ENCODE results near the gene NDE1.
A peak's percentile ranks its signal among the peaks of the same experiment; 100 is the strongest.
"Not testable (repeated sequence)": the region's sequence is repeated elsewhere in the genome, so short reads cannot be mapped to it uniquely, and the experiment has no call there.

NDE1 gene

DNA sequence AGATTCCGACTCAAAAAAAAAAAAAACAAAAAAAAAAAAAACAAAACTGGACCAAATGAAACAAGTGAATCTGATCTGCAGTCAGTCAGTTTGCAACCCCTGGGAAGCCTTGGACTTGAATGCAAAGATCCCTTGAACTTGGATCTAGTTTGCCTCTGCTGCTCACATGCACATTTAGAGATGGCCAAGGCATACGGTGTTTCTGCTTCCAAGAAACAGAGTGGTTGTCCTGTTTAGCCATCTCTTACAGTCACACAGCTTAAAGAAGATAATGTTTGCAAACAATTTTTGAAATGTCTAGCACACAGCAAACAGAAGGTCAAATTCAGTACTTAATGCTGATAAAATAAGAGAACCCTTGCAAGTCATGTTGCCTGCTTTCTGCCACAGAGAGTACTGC, 4.5 kb downstream of the NDE1 start:
- H3F3A ChIP-seq (ENCODE audit: insufficient read depth): peaks cover 6% of the 10 kb centered on the region; the same call in 1 of the 2 replicates
- H3K9me3 ChIP-seq (ENCODE audit: insufficient read depth, low read length): no peaks in the 10 kb centered on the region
- H3K27me3 ChIP-seq (ENCODE audit: low read length): no peaks in the 10 kb centered on the region
- no peaks in the 10 kb centered on the region for H3K36me3 ChIP-seq (ENCODE audit: low read length)
- H3K79me2 ChIP-seq (ENCODE audit: insufficient read depth, low read length): peaks cover 86% of the 10 kb centered on the region
- no peak overlapping the region for H3K27ac ChIP-seq (ENCODE audit: low read depth, low read length)
- no peak overlapping the region for H3K4me3 ChIP-seq (ENCODE audit: insufficient read depth, low read length, poor library complexity, severe bottlenecking)
- no peaks in the 10 kb centered on the region; the same call in 1 of the 2 replicates for H4K20me1 ChIP-seq (ENCODE audit: low read depth, low read length)
- H3K9ac ChIP-seq (ENCODE audit: low read length): no peak overlapping the region
- no peak overlapping the region for H2AFZ ChIP-seq (ENCODE audit: low read depth, low read length, severe bottlenecking)
- no peak for TF ChIP-seq EZH2phosphoT487 (conservative IDR thresholded peaks at IDR 0.05; ENCODE audit: low read length)
- TF ChIP-seq, protein P1, sequence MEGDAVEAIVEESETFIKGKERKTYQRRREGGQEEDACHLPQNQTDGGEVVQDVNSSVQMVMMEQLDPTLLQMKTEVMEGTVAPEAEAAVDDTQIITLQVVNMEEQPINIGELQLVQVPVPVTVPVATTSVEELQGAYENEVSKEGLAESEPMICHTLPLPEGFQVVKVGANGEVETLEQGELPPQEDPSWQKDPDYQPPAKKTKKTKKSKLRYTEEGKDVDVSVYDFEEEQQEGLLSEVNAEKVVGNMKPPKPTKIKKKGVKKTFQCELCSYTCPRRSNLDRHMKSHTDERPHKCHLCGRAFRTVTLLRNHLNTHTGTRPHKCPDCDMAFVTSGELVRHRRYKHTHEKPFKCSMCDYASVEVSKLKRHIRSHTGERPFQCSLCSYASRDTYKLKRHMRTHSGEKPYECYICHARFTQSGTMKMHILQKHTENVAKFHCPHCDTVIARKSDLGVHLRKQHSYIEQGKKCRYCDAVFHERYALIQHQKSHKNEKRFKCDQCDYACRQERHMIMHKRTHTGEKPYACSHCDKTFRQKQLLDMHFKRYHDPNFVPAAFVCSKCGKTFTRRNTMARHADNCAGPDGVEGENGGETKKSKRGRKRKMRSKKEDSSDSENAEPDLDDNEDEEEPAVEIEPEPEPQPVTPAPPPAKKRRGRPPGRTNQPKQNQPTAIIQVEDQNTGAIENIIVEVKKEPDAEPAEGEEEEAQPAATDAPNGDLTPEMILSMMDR (IDR thresholded peaks at IDR 0.05; ENCODE audit: insufficient read depth, low read length, poor library complexity, severe bottlenecking): no peak
- no peaks in the 10 kb centered on the region for H3K9me2 ChIP-seq (replicated peaks; ENCODE audit: insufficient read depth, low read length)
- H3K4me2 ChIP-seq (ENCODE audit: low read depth, low read length, poor library complexity, severe bottlenecking): no peak overlapping the region

DNA sequence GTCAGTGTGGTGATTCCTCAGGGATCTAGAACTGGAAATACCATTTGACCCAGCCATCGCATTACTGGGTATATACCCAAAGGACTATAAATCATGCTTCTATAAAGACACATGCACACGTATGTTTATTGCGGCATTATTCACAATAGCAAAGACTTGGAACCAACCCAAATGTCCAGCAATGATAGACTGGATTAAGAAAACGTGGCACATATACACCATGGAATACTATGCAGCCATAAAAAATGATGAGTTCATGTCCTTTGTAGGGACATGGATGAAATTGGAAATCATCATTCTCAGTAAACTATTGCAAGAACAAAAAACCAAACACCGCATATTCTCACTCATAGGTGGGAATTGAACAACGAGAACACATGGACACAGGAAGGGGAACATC, 5.5 kb downstream of the NDE1 start:
- H3K9me2 ChIP-seq (replicated peaks; ENCODE audit: insufficient read depth, low read length); H3K27ac ChIP-seq (ENCODE audit: low read depth, low read length); H4K20me1 ChIP-seq (ENCODE audit: low read depth, low read length); H3K4me3 ChIP-seq (ENCODE audit: insufficient read depth, low read length, poor library complexity, severe bottlenecking); H3K9me3 ChIP-seq (ENCODE audit: insufficient read depth, low read length); H2AFZ ChIP-seq (ENCODE audit: low read depth, low read length, severe bottlenecking); H3K27me3 ChIP-seq (ENCODE audit: low read length); H3K36me3 ChIP-seq (ENCODE audit: low read length); H3K4me2 ChIP-seq (ENCODE audit: low read depth, low read length, poor library complexity, severe bottlenecking); H3K9ac ChIP-seq (ENCODE audit: low read length); H3F3A ChIP-seq (ENCODE audit: insufficient read depth): not testable (repeated sequence)
- peaks cover 92% of the 10 kb centered on the region for H3K79me2 ChIP-seq (ENCODE audit: insufficient read depth, low read length)

DNA sequence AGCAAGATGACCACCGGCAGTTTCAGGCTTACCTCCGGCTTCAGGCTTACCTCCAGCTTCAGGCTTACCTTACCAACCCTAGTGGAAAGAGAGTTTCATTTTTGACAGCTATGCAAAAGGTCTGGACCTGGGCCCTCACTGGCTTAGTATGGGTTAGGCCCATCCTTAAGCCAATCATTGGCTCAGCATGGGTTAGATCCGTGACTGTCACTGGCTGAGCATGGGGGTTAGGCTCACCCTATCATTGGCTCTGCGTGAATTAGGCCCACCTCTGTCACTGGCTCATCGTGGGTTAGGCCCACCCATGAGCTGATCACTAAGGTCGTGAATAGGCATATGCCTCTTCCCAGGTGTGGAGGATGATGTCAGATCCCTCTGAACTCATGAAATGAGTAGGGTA, 8.1 kb downstream of the NDE1 start:
- Histone ChIP-seq H3K4me3 (ENCODE audit: insufficient read depth, low read length, poor library complexity, severe bottlenecking) (no peak overlapping the region), H4K20me1 (ENCODE audit: low read depth, low read length) (no peaks in the 10 kb centered on the region; the same call in 1 of the 2 replicates), H3K9me3 (ENCODE audit: insufficient read depth, low read length) (no peaks in the 10 kb centered on the region), H3K27ac (ENCODE audit: low read depth, low read length) (no peak overlapping the region), H3K9me2 (replicated peaks; ENCODE audit: insufficient read depth, low read length) (no peaks in the 10 kb centered on the region), H3F3A (ENCODE audit: insufficient read depth) (no peaks in the 10 kb centered on the region), H3K36me3 (ENCODE audit: low read length) (no peaks in the 10 kb centered on the region), H3K4me2 (ENCODE audit: low read depth, low read length, poor library complexity, severe bottlenecking) (no peak overlapping the region), H3K9ac (ENCODE audit: low read length) (no peak overlapping the region), H2AFZ (ENCODE audit: low read depth, low read length, severe bottlenecking) (no peak overlapping the region), H3K27me3 (ENCODE audit: low read length) (no peaks in the 10 kb centered on the region), H3K79me2 (ENCODE audit: insufficient read depth, low read length) (peaks cover 88% of the 10 kb centered on the region)
- TF ChIP-seq, protein P1 (IDR thresholded peaks at IDR 0.05; ENCODE audit: insufficient read depth, low read length, poor library complexity, severe bottlenecking): no peak
- TF ChIP-seq EZH2phosphoT487 (conservative IDR thresholded peaks at IDR 0.05; ENCODE audit: low read length): no peak

DNA sequence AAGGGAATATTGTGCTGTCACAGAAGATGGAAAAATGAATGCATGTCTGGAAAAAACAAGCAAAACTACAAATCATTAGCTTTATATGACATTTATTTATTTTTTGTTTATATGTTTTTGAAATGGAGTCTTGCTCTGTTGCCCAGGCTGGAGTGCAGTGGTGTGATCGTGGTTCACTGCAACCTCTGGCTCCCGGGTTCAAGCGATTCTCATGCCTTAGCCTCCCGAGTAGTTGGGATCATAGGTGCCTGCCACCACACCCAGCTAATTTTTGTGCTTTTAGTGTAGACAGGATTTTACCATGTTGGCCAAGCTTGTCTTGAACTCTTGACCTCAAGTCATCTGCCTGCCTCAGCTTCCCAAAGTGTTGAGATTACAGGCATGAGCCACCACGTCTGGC, 8.5 kb downstream of the NDE1 start:
- H4K20me1 ChIP-seq (ENCODE audit: low read depth, low read length): no peaks in the 10 kb centered on the region; the same call in 1 of the 2 replicates
- no peak for TF ChIP-seq EZH2phosphoT487 (conservative IDR thresholded peaks at IDR 0.05; ENCODE audit: low read length)
- TF ChIP-seq, protein P1 (IDR thresholded peaks at IDR 0.05; ENCODE audit: insufficient read depth, low read length, poor library complexity, severe bottlenecking): no peak
- H3K36me3 ChIP-seq (ENCODE audit: low read length): no peaks in the 10 kb centered on the region
- H3K4me2 ChIP-seq (ENCODE audit: low read depth, low read length, poor library complexity, severe bottlenecking): no peak overlapping the region
- H2AFZ ChIP-seq (ENCODE audit: low read depth, low read length, severe bottlenecking): no peak overlapping the region
- H3K9me3 ChIP-seq (ENCODE audit: insufficient read depth, low read length): no peaks in the 10 kb centered on the region
- no peak overlapping the region for H3K4me3 ChIP-seq (ENCODE audit: insufficient read depth, low read length, poor library complexity, severe bottlenecking)
- no peaks in the 10 kb centered on the region for H3K27me3 ChIP-seq (ENCODE audit: low read length)
- H3K79me2 ChIP-seq (ENCODE audit: insufficient read depth, low read length): peaks cover 88% of the 10 kb centered on the region
- H3K9me2 ChIP-seq (replicated peaks; ENCODE audit: insufficient read depth, low read length): no peaks in the 10 kb centered on the region
- H3K9ac ChIP-seq (ENCODE audit: low read length): no peak overlapping the region
- 0 out of 2 replicates have a peak overlapping the region, but pooled peaks have one; percentile 1 for H3K27ac ChIP-seq (ENCODE audit: low read depth, low read length)
- no peaks in the 10 kb centered on the region for H3F3A ChIP-seq (ENCODE audit: insufficient read depth)
